PC-3 (cell line): ENCODE data around the gene PPP2R5A. TPM values are rescaled to one million over a fixed set of nuclear protein-coding genes. Genes with fewer than 3 reads are reported as not detected.

ENCODE experiments used
- ATAC-seq: fragments of 200-7000 bp; cut with Tn5 transposase; 2 replicates; pipeline ENCODE4 v1.9.1; 2020; ENCODE audit warnings: mild to moderate bottlenecking, moderate library complexity
- BruUV-seq: library from RNA; stranded (reverse); fragments of 400-500 nt; replicated peaks from 2 replicates; lab custom pipeline; 2021; lab: Mats Ljungman, UMichigan
- CTCF ChIA-PET: fragments of 300-600 bp; sonication (Branson Sonifier 250); formaldehyde crosslinking; loops from one replicate; lab custom pipeline; 2022; ENCODE audit warnings: antibody characterized with exemption; lab: Charles Lee
- POLR2A ChIA-PET: fragments of 300-600 bp; sonication (Branson Sonifier 250); formaldehyde crosslinking; loops from one replicate; lab custom pipeline; 2022; ENCODE audit warnings: antibody characterized with exemption; ENCODE audit not compliant: unreplicated experiment; lab: Charles Lee
- DNase-seq: peaks from one replicate; pipeline ENCODE4 v3.0.0-alpha.2; 2015
- H2AFZ ChIP-seq: fragments of 300-600 bp; sonication (generic); 2 replicates; pipeline ENCODE4 v1.6.0; 2016; ENCODE audit warnings: antibody characterized with exemption, low read length
- H3F3A ChIP-seq: fragments of 300-600 bp; sonication (generic); one replicate; pipeline ENCODE4 v1.6.0; 2017; ENCODE audit warnings: antibody characterized with exemption, low read length, control low read depth, mild to moderate bottlenecking; ENCODE audit not compliant: unreplicated experiment
- H3K27ac ChIP-seq: fragments of 300-600 bp; sonication (generic); 2 replicates; pipeline ENCODE4 v1.5.1; 2016; ENCODE audit warnings: mild to moderate bottlenecking, low read length
- H3K27me3 ChIP-seq: fragments of 300-600 bp; sonication (generic); 2 replicates; pipeline ENCODE4 v1.6.1; 2016; ENCODE audit warnings: low read length, mixed read lengths
- H3K36me3 ChIP-seq: fragments of 300-600 bp; sonication (generic); 2 replicates; pipeline ENCODE4 v1.6.1; 2016; ENCODE audit warnings: low read depth, mixed run types, low read length, mixed read lengths
- H3K4me1 ChIP-seq: fragments of 300-600 bp; sonication (generic); 2 replicates; pipeline ENCODE4 v1.5.1; 2016; ENCODE audit warnings: low read length; ENCODE audit not compliant: insufficient read depth
- H3K4me2 ChIP-seq: fragments of 300-600 bp; sonication (generic); 2 replicates; pipeline ENCODE4 v1.6.0; 2016; ENCODE audit warnings: low read length
- H3K4me3 ChIP-seq: fragments of 300-600 bp; sonication (generic); 2 replicates; pipeline ENCODE4 v1.5.1; 2016; ENCODE audit warnings: mild to moderate bottlenecking, low read length, mixed read lengths
- H3K79me2 ChIP-seq: fragments of 300-600 bp; sonication (generic); 2 replicates; pipeline ENCODE4 v1.6.1; 2017; ENCODE audit warnings: low read length, mixed read lengths
- H3K9ac ChIP-seq: fragments of 300-600 bp; sonication (generic); 2 replicates; pipeline ENCODE4 v1.6.0; 2016; ENCODE audit warnings: mild to moderate bottlenecking, low read length
- H3K9me2 ChIP-seq: fragments of 300-600 bp; sonication (generic); replicated peaks from 2 replicates; pipeline ENCODE4 v1.6.1; 2016; ENCODE audit warnings: mixed run types, low read length, mixed read lengths
- H3K9me3 ChIP-seq: fragments of 300-600 bp; sonication (generic); 2 replicates; pipeline ENCODE4 v1.6.1; 2016; ENCODE audit warnings: low read length, mixed read lengths
- H4K20me1 ChIP-seq: fragments of 300-600 bp; sonication (generic); 2 replicates; pipeline ENCODE4 v1.6.1; 2016; ENCODE audit warnings: low read length, mixed read lengths
- EZH2 ChIP-seq: fragments of 300-600 bp; sonication (generic); IDR thresholded peaks from one replicate; pipeline ENCODE4 v1.6.1; 2017; ENCODE audit warnings: antibody characterized with exemption, mild to moderate bottlenecking, low read length; ENCODE audit not compliant: unreplicated experiment
- EZH2phosphoT487 ChIP-seq: fragments of 300-600 bp; sonication (generic); IDR thresholded peaks from 2 replicates; pipeline ENCODE4 v1.6.1; 2018; ENCODE audit warnings: mild to moderate bottlenecking, antibody characterized with exemption, low read length, borderline replicate concordance
- intact Hi-C: fragments of 100-400 bp; cut with micrococcal nuclease; formaldehyde crosslinking; loops from 2 replicates; pipeline ENCODE4 v1.9.0; 2023
- total RNA-seq: library from RNA; depleted of rRNA; stranded (reverse); fragments of >200 nt; gene quantifications from 2 replicates; pipeline ENCODE4 v1.2.3, GENCODE V29; 2014
- TF ChIP-seq, protein P1 (sequence below): fragments of 300-600 bp; sonication (generic); conservative IDR thresholded peaks from 2 replicates; pipeline ENCODE4 v1.5.1; 2017; ENCODE audit warnings: antibody characterized with exemption, low read depth, mild to moderate bottlenecking, low read length

The PPP2R5A gene
- total RNA-seq, 1 experiment from 2014 or later = 44.0 TPM

DNA sequence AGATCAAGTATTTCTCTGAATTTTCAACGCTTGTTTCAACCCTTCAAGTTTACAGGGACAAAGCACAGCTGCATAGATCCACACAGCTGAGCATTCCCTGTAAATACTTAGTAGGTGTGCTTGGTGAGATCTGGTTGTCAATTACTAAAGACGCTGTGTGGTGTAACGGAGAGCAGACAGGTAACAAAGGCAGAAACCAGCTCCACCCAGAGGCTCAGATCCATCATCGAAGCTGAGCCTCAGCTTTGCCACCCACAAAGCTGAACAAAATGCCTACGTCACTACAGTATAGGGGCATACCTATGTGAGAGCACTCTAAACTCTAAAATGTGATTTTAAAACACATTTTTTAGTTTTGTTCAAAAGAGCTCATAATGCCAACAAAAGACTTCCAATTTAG, 90.8 kb downstream of the PPP2R5A start:
- H4K20me1 ChIP-seq = no peaks in the 10 kb centered on the region
- ATAC-seq (no peak), DNase-seq (no peak)
- H3K9me3 ChIP-seq = no peaks in the 10 kb centered on the region
- H3F3A ChIP-seq = no peaks in the 10 kb centered on the region
- H2AFZ ChIP-seq = no peak overlapping the region
- H3K9ac ChIP-seq = no peak overlapping the region
- intact Hi-C loops = no loop called here
- CTCF ChIA-PET = interaction anchor here (0.8 to 1.8 kb wide), 2 partner anchors 79 to 82 kb away, joined by 3 to 14 read pairs; no protein-coding TSS in a partner anchor
- no peaks in the 10 kb centered on the region for H3K9me2 ChIP-seq
- TF ChIP-seq, protein P1, sequence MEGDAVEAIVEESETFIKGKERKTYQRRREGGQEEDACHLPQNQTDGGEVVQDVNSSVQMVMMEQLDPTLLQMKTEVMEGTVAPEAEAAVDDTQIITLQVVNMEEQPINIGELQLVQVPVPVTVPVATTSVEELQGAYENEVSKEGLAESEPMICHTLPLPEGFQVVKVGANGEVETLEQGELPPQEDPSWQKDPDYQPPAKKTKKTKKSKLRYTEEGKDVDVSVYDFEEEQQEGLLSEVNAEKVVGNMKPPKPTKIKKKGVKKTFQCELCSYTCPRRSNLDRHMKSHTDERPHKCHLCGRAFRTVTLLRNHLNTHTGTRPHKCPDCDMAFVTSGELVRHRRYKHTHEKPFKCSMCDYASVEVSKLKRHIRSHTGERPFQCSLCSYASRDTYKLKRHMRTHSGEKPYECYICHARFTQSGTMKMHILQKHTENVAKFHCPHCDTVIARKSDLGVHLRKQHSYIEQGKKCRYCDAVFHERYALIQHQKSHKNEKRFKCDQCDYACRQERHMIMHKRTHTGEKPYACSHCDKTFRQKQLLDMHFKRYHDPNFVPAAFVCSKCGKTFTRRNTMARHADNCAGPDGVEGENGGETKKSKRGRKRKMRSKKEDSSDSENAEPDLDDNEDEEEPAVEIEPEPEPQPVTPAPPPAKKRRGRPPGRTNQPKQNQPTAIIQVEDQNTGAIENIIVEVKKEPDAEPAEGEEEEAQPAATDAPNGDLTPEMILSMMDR = no peak
- TF ChIP-seq EZH2 (no peak), EZH2phosphoT487 (no peak)
- H3K79me2 ChIP-seq = no peaks in the 10 kb centered on the region
- no peaks in the 10 kb centered on the region for H3K27me3 ChIP-seq
- no peak overlapping the region for H3K27ac ChIP-seq
- H3K4me3 ChIP-seq = no peak overlapping the region
- POLR2A ChIA-PET = no interaction called here
- H3K36me3 ChIP-seq = peaks cover 31% of the 10 kb centered on the region
- H3K4me1 ChIP-seq = no peaks in the 10 kb centered on the region
- no peak overlapping the region for H3K4me2 ChIP-seq
- no TSS peak for BruUV-seq

DNA sequence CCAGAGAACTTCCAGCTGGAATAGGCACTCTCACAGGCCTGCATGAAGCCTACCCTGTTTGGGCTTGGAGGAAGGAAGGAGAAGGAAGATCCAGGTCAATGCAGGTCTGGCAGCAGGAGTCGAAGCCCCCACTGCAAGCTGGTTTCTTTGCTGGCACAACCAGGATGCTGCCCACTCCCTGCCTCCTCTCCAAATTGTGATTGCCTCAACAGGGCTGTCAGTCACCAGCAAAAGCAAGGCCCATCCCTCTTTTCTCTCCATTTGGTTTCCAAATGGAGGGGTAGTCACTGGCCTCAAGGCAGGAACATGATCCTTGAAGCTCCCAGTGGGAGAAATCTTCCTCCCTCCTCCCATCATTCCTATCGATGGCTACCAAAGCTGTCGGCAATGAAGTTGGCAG, 92.4 kb downstream of the PPP2R5A start:
- DNase-seq (no peak), ATAC-seq (no peak)
- Histone ChIP-seq H3K27me3 (no peaks in the 10 kb centered on the region), H3F3A (no peaks in the 10 kb centered on the region), H4K20me1 (no peaks in the 10 kb centered on the region), H3K9ac (no peak overlapping the region), H3K9me3 (no peaks in the 10 kb centered on the region), H3K9me2 (no peaks in the 10 kb centered on the region), H3K79me2 (no peaks in the 10 kb centered on the region), H2AFZ (no peak overlapping the region), H3K4me3 (no peak overlapping the region), H3K4me1 (no peaks in the 10 kb centered on the region), H3K4me2 (no peak overlapping the region), H3K36me3 (peaks cover 30% of the 10 kb centered on the region), H3K27ac (no peak overlapping the region)
- TF ChIP-seq, protein P1 = no peak
- TF ChIP-seq EZH2phosphoT487 (no peak), EZH2 (no peak)
- no TSS peak for BruUV-seq
- ChIA-PET CTCF (no interaction called here), POLR2A (no interaction called here)
- intact Hi-C loops = no loop called here

DNA sequence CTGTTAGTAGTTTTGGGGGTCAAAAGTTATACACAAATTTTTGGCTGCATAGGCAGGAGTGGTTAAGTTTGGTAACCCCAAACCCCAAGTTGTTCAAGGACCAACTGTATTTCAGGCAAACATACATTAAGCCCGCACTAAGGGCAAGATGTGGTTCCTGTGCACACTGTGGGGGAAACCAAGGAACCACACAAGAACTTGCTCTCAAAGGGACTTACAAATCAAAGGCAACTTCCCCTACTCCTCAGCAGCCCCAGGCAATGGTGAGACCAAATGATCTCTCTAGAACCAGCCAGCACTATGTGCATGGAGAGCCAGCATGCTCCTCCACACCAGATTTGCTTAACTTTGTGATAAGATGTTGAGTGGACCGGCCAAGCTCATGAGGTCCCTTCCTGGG, 94.2 kb downstream of the PPP2R5A start:
- H3K4me2 ChIP-seq = no peak overlapping the region
- BruUV-seq = no TSS peak
- no peaks in the 10 kb centered on the region for H4K20me1 ChIP-seq
- no peak overlapping the region for H3K27ac ChIP-seq
- no peak for ATAC-seq
- ChIA-PET POLR2A (no interaction called here), CTCF (no interaction called here)
- intact Hi-C loops = no loop called here
- no peaks in the 10 kb centered on the region for H3F3A ChIP-seq
- no peaks in the 10 kb centered on the region for H3K9me2 ChIP-seq
- no peak for DNase-seq
- H2AFZ ChIP-seq = no peak overlapping the region
- TF ChIP-seq, protein P1 = no peak
- TF ChIP-seq EZH2 = no peak
- no peak for TF ChIP-seq EZH2phosphoT487
- no peak overlapping the region for H3K4me3 ChIP-seq
- H3K9me3 ChIP-seq = no peaks in the 10 kb centered on the region
- no peaks in the 10 kb centered on the region for H3K4me1 ChIP-seq
- H3K36me3 ChIP-seq = peaks cover 20% of the 10 kb centered on the region
- no peaks in the 10 kb centered on the region for H3K27me3 ChIP-seq
- H3K79me2 ChIP-seq = no peaks in the 10 kb centered on the region
- no peak overlapping the region for H3K9ac ChIP-seq
